GM23338 (cell line): Measurements from ENCODE around the gene KLHL25. TPM values are rescaled to one million over a fixed set of nuclear protein-coding genes. Genes with fewer than 3 reads are reported as not detected.

Experiments
- ATAC-seq: fragments of 200-7000 bp; cut with Tn5 transposase; 3 replicates; pipeline ENCODE4 v1.9.1; 2020
- DNase-seq: peaks from one replicate; pipeline ENCODE4 v3.0.0-alpha.2; 2015; ENCODE audit warnings: low spot score
- H2AFZ ChIP-seq: fragments of 200-600 bp; sonication (generic); 2 replicates; pipeline ENCODE4 v1.8.0; 2016; ENCODE audit warnings: antibody characterized with exemption, mild to moderate bottlenecking, moderate library complexity
- H3F3A ChIP-seq: fragments of 200-600 bp; sonication (generic); replicated peaks from 2 replicates; pipeline ENCODE4 v1.8.0; 2017; ENCODE audit warnings: antibody characterized with exemption, mixed run types, low read depth
- H3K27ac ChIP-seq: fragments of 200-600 bp; sonication (generic); 2 replicates; pipeline ENCODE4 v1.6.1; 2016; ENCODE audit warnings: low read depth
- H3K27me3 ChIP-seq: fragments of 200-600 bp; sonication (generic); 2 replicates; pipeline ENCODE4 v1.8.0; 2016; ENCODE audit warnings: mild to moderate bottlenecking, mixed run types, moderate library complexity; ENCODE audit not compliant: insufficient read depth
- H3K36me3 ChIP-seq: fragments of 200-600 bp; sonication (generic); 2 replicates; pipeline ENCODE4 v1.8.0; 2016; ENCODE audit warnings: mild to moderate bottlenecking; ENCODE audit not compliant: insufficient read depth
- H3K4me1 ChIP-seq: fragments of 200-600 bp; sonication (generic); 2 replicates; pipeline ENCODE4 v1.8.0; 2016; ENCODE audit warnings: mild to moderate bottlenecking, moderate library complexity; ENCODE audit not compliant: insufficient read depth
- H3K4me2 ChIP-seq: fragments of 200-600 bp; sonication (generic); 2 replicates; pipeline ENCODE4 v1.7.1; 2017; ENCODE audit warnings: mixed run types
- H3K4me3 ChIP-seq: fragments of 200-600 bp; sonication (generic); 2 replicates; pipeline ENCODE4 v1.6.1; 2016; ENCODE audit warnings: mixed run types
- H3K79me2 ChIP-seq: fragments of 200-600 bp; sonication (generic); replicated peaks from 2 replicates; pipeline ENCODE4 v1.8.0; 2017; ENCODE audit warnings: mild to moderate bottlenecking; ENCODE audit not compliant: insufficient read depth
- H3K9me2 ChIP-seq: fragments of 200-600 bp; sonication (generic); 2 replicates; pipeline ENCODE4 v1.8.0; 2017; ENCODE audit not compliant: insufficient read depth
- H4K20me1 ChIP-seq: fragments of 200-600 bp; sonication (generic); replicated peaks from 2 replicates; pipeline ENCODE4 v1.8.0; 2017; ENCODE audit warnings: mild to moderate bottlenecking; ENCODE audit not compliant: insufficient read depth
- H3K27ac Mint-ChIP-seq: 2 replicates; pipeline ENCODE4 v1.8.0; 2020; ENCODE audit warnings: inconsistent platforms, mild to moderate bottlenecking, moderate library complexity, mixed read lengths
- H3K27me3 Mint-ChIP-seq: 3 replicates; pipeline ENCODE4 v1.8.0; 2022; ENCODE audit warnings: low read depth, mild to moderate bottlenecking, moderate library complexity, mixed read lengths, inconsistent platforms; ENCODE audit not compliant: insufficient read depth, poor library complexity
- H3K36me3 Mint-ChIP-seq: 3 replicates; pipeline ENCODE4 v1.8.0; 2021; ENCODE audit warnings: low read depth, mild to moderate bottlenecking, inconsistent platforms, moderate library complexity, mixed read lengths
- H3K4me1 Mint-ChIP-seq: 3 replicates; pipeline ENCODE4 v1.8.0; 2020; ENCODE audit warnings: mild to moderate bottlenecking, inconsistent platforms, mixed read lengths
- H3K4me3 Mint-ChIP-seq: 3 replicates; pipeline ENCODE4 v1.8.0; 2021; ENCODE audit warnings: moderate library complexity, mild to moderate bottlenecking, inconsistent platforms, mixed read lengths
- H3K9me3 Mint-ChIP-seq: 3 replicates; pipeline ENCODE4 v1.8.0; 2020; ENCODE audit warnings: moderate library complexity, mild to moderate bottlenecking, inconsistent platforms, mixed read lengths
- CREB1 ChIP-seq: fragments of 250-450 bp; sonication (Bioruptor Pico); IDR thresholded peaks from 2 replicates; pipeline ENCODE4 v1.5.0; 2020; ENCODE audit warnings: low read depth, mild to moderate bottlenecking, moderate library complexity
- EZH2 ChIP-seq: fragments of 200-600 bp; sonication (generic); IDR thresholded peaks from one replicate; pipeline ENCODE4 v1.8.0; 2017; ENCODE audit warnings: antibody characterized with exemption, mild to moderate bottlenecking, low read depth; ENCODE audit not compliant: unreplicated experiment
- EZH2phosphoT487 ChIP-seq: fragments of 200-600 bp; sonication (generic); IDR thresholded peaks from one replicate; pipeline ENCODE4 v1.8.1; 2018; ENCODE audit warnings: antibody characterized with exemption; ENCODE audit not compliant: unreplicated experiment
- JUNB ChIP-seq: IDR thresholded peaks from one replicate; pipeline ENCODE4 v1.6.1; 2016; ENCODE audit warnings: antibody characterized with exemption; ENCODE audit not compliant: unreplicated experiment
- NANOG ChIP-seq: IDR thresholded peaks from 2 replicates; pipeline ENCODE4 v1.6.1; 2016; ENCODE audit warnings: antibody characterized with exemption, borderline replicate concordance
- POLR2AphosphoS5 ChIP-seq: IDR thresholded peaks from 2 replicates; pipeline ENCODE4 v1.6.1; 2016; ENCODE audit warnings: antibody characterized with exemption, low read depth
- STAT1 ChIP-seq: IDR thresholded peaks from one replicate; pipeline ENCODE4 v1.6.1; 2016; ENCODE audit warnings: antibody characterized with exemption; ENCODE audit not compliant: unreplicated experiment
- ZNF114 ChIP-seq: fragments of 250-450 bp; sonication (Bioruptor Pico); IDR thresholded peaks from 2 replicates; pipeline ENCODE4 v1.5.0; 2020; ENCODE audit warnings: mild to moderate bottlenecking, moderate library complexity
- ZNF331 ChIP-seq: fragments of 250-450 bp; sonication (Bioruptor Pico); IDR thresholded peaks from 2 replicates; pipeline ENCODE4 v1.5.0; 2020; ENCODE audit warnings: low read depth, mild to moderate bottlenecking, moderate library complexity
- polyA plus RNA-seq: library from polyadenylated mRNA; unstranded; fragments of >200 nt; fragmentation: Nextera tagmentation; extraction: Ambion mirVana; gene quantifications from 2 replicates; pipeline ENCODE4 v1.2.1, GENCODE V29; 2016
- total RNA-seq: library from RNA; depleted of rRNA; stranded (reverse); fragments of >200 nt; shearing (Covaris generic); gene quantifications from 2 replicates; pipeline ENCODE4 v1.2.3, GENCODE V29; 2014
- TF ChIP-seq, protein P1 (sequence below): fragments of 250-450 bp; sonication (Bioruptor Pico); IDR thresholded peaks from 2 replicates; pipeline ENCODE4 v1.5.0; 2020; ENCODE audit warnings: mild to moderate bottlenecking, moderate library complexity
- TF ChIP-seq, protein P2 (sequence below): IDR thresholded peaks from one replicate; pipeline ENCODE4 v1.6.1; 2018; ENCODE audit warnings: antibody characterized with exemption; ENCODE audit not compliant: unreplicated experiment
- TF ChIP-seq, protein P3 (sequence below), 2 experiments: fragments of 200-600 bp in 1 of 2; sonication (generic) in 1 of 2; conservative IDR thresholded peaks; 2 replicates each; pipeline versions ENCODE4 v1.5.1 to v1.6.1; 2016 to 2017; ENCODE audit warnings: antibody characterized with exemption in 2 of 2, low read depth in 2 of 2, mild to moderate bottlenecking in 2 of 2, moderate library complexity in 1 of 2
- TF ChIP-seq, protein P4 (sequence below): IDR thresholded peaks from 2 replicates; pipeline ENCODE4 v1.6.1; 2016; ENCODE audit warnings: antibody characterized with exemption

The KLHL25 gene
- total and polyA plus RNA-seq, 2 experiments from 2014 or later: 5.2 to 28.5 TPM

DNA sequence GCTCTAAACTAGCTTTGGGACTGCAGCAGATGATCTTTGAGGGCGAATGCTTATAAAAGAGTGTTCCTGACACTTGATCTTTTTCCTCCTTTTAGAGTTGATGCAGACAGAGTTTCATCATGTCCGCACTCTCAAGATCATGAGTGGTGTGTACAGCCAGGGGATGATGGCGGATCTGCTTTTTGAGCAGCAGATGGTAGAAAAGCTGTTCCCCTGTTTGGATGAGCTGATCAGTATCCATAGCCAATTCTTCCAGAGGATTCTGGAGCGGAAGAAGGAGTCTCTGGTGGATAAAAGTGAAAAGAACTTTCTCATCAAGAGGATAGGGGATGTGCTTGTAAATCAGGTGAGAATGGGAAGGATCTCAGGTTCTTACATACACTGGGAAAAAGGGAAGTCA lies 75.7 kb downstream of the KLHL25 start:
- Histone ChIP-seq H3F3A (no peaks in the 10 kb centered on the region), H2AFZ (no peak overlapping the region), H3K4me2 (no peak overlapping the region), H4K20me1 (no peaks in the 10 kb centered on the region; the same call in 1 of the 2 replicates), H3K4me1 (no peaks in the 10 kb centered on the region), H3K79me2 (no peaks in the 10 kb centered on the region), H3K27ac (no peak overlapping the region), H3K36me3 (peaks cover 9% of the 10 kb centered on the region; the same call in 1 of the 2 replicates), H3K9me2 (no peaks in the 10 kb centered on the region), H3K27me3 (no peaks in the 10 kb centered on the region), H3K4me3 (no peak overlapping the region)
- TF ChIP-seq JUNB (no peak), POLR2AphosphoS5 (no peak), ZNF114 (CRISPR knock-in tag) (no peak), EZH2 (no peak), STAT1 (no peak), ZNF331 (no peak), CREB1 (no peak), EZH2phosphoT487 (no peak), NANOG (no peak)
- TF ChIP-seq, protein P1, sequence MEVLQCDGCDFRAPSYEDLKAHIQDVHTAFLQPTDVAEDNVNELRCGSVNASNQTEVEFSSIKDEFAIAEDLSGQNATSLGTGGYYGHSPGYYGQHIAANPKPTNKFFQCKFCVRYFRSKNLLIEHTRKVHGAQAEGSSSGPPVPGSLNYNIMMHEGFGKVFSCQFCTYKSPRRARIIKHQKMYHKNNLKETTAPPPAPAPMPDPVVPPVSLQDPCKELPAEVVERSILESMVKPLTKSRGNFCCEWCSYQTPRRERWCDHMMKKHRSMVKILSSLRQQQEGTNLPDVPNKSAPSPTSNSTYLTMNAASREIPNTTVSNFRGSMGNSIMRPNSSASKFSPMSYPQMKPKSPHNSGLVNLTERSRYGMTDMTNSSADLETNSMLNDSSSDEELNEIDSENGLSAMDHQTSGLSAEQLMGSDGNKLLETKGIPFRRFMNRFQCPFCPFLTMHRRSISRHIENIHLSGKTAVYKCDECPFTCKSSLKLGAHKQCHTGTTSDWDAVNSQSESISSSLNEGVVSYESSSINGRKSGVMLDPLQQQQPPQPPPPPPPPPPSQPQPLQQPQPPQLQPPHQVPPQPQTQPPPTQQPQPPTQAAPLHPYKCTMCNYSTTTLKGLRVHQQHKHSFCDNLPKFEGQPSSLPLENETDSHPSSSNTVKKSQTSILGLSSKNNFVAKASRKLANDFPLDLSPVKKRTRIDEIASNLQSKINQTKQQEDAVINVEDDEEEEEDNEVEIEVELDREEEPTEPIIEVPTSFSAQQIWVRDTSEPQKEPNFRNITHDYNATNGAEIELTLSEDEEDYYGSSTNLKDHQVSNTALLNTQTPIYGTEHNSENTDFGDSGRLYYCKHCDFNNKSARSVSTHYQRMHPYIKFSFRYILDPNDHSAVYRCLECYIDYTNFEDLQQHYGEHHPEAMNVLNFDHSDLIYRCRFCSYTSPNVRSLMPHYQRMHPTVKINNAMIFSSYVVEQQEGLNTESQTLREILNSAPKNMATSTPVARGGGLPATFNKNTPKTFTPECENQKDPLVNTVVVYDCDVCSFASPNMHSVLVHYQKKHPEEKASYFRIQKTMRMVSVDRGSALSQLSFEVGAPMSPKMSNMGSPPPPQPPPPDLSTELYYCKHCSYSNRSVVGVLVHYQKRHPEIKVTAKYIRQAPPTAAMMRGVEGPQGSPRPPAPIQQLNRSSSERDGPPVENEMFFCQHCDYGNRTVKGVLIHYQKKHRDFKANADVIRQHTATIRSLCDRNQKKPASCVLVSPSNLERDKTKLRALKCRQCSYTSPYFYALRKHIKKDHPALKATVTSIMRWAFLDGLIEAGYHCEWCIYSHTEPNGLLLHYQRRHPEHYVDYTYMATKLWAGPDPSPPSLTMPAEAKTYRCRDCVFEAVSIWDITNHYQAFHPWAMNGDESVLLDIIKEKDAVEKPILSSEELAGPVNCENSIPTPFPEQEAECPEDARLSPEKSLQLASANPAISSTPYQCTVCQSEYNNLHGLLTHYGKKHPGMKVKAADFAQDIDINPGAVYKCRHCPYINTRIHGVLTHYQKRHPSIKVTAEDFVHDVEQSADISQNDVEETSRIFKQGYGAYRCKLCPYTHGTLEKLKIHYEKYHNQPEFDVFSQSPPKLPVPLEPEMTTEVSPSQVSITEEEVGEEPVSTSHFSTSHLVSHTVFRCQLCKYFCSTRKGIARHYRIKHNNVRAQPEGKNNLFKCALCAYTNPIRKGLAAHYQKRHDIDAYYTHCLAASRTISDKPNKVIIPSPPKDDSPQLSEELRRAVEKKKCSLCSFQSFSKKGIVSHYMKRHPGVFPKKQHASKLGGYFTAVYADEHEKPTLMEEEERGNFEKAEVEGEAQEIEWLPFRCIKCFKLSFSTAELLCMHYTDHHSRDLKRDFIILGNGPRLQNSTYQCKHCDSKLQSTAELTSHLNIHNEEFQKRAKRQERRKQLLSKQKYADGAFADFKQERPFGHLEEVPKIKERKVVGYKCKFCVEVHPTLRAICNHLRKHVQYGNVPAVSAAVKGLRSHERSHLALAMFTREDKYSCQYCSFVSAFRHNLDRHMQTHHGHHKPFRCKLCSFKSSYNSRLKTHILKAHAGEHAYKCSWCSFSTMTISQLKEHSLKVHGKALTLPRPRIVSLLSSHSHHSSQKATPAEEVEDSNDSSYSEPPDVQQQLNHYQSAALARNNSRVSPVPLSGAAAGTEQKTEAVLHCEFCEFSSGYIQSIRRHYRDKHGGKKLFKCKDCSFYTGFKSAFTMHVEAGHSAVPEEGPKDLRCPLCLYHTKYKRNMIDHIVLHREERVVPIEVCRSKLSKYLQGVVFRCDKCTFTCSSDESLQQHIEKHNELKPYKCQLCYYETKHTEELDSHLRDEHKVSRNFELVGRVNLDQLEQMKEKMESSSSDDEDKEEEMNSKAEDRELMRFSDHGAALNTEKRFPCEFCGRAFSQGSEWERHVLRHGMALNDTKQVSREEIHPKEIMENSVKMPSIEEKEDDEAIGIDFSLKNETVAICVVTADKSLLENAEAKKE (CRISPR knock-in tag): no peak
- TF ChIP-seq, protein P2, sequence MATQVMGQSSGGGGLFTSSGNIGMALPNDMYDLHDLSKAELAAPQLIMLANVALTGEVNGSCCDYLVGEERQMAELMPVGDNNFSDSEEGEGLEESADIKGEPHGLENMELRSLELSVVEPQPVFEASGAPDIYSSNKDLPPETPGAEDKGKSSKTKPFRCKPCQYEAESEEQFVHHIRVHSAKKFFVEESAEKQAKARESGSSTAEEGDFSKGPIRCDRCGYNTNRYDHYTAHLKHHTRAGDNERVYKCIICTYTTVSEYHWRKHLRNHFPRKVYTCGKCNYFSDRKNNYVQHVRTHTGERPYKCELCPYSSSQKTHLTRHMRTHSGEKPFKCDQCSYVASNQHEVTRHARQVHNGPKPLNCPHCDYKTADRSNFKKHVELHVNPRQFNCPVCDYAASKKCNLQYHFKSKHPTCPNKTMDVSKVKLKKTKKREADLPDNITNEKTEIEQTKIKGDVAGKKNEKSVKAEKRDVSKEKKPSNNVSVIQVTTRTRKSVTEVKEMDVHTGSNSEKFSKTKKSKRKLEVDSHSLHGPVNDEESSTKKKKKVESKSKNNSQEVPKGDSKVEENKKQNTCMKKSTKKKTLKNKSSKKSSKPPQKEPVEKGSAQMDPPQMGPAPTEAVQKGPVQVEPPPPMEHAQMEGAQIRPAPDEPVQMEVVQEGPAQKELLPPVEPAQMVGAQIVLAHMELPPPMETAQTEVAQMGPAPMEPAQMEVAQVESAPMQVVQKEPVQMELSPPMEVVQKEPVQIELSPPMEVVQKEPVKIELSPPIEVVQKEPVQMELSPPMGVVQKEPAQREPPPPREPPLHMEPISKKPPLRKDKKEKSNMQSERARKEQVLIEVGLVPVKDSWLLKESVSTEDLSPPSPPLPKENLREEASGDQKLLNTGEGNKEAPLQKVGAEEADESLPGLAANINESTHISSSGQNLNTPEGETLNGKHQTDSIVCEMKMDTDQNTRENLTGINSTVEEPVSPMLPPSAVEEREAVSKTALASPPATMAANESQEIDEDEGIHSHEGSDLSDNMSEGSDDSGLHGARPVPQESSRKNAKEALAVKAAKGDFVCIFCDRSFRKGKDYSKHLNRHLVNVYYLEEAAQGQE: no peak
- TF ChIP-seq, protein P3, sequence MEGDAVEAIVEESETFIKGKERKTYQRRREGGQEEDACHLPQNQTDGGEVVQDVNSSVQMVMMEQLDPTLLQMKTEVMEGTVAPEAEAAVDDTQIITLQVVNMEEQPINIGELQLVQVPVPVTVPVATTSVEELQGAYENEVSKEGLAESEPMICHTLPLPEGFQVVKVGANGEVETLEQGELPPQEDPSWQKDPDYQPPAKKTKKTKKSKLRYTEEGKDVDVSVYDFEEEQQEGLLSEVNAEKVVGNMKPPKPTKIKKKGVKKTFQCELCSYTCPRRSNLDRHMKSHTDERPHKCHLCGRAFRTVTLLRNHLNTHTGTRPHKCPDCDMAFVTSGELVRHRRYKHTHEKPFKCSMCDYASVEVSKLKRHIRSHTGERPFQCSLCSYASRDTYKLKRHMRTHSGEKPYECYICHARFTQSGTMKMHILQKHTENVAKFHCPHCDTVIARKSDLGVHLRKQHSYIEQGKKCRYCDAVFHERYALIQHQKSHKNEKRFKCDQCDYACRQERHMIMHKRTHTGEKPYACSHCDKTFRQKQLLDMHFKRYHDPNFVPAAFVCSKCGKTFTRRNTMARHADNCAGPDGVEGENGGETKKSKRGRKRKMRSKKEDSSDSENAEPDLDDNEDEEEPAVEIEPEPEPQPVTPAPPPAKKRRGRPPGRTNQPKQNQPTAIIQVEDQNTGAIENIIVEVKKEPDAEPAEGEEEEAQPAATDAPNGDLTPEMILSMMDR (conservative IDR thresholded peaks at IDR 0.05; ENCODE audit: low read depth in 2 of 2): no peak
- TF ChIP-seq, protein P4, sequence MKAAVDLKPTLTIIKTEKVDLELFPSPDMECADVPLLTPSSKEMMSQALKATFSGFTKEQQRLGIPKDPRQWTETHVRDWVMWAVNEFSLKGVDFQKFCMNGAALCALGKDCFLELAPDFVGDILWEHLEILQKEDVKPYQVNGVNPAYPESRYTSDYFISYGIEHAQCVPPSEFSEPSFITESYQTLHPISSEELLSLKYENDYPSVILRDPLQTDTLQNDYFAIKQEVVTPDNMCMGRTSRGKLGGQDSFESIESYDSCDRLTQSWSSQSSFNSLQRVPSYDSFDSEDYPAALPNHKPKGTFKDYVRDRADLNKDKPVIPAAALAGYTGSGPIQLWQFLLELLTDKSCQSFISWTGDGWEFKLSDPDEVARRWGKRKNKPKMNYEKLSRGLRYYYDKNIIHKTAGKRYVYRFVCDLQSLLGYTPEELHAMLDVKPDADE: no peak
- no peak for ATAC-seq
- H3K27ac Mint-ChIP-seq: no peak overlapping the region
- H3K9me3 Mint-ChIP-seq: no peaks in the 10 kb centered on the region
- H3K4me3 Mint-ChIP-seq: no peak overlapping the region
- peaks cover 33% of the 10 kb centered on the region for H3K36me3 Mint-ChIP-seq
- DNase-seq: no peak
- no peaks in the 10 kb centered on the region for H3K4me1 Mint-ChIP-seq
- no peaks in the 10 kb centered on the region for H3K27me3 Mint-ChIP-seq
